Ureter (tissue), 1 donor: ENCODE data around the gene NUP214. TPM values are rescaled to one million over a fixed set of nuclear protein-coding genes. Genes with fewer than 3 reads are reported as not detected.
"Not testable (repeated sequence)": the region's sequence is repeated elsewhere in the genome, so short reads cannot be mapped to it uniquely, and the experiment has no call there.

Experiments
- DNase-seq: peaks from one replicate; pipeline ENCODE4 v3.0.0-alpha.2; 2020; ENCODE audit warnings: low spot score
- total RNA-seq: library from RNA; stranded (reverse); gene quantifications from one replicate; pipeline ENCODE4 v1.2.4, GENCODE V29; 2023
- donor health status: DM: yes; HTN: yes; CAD: no.

NUP214 gene
- total RNA-seq, 1 donor from 2014 or later = 83.3 TPM

DNA sequence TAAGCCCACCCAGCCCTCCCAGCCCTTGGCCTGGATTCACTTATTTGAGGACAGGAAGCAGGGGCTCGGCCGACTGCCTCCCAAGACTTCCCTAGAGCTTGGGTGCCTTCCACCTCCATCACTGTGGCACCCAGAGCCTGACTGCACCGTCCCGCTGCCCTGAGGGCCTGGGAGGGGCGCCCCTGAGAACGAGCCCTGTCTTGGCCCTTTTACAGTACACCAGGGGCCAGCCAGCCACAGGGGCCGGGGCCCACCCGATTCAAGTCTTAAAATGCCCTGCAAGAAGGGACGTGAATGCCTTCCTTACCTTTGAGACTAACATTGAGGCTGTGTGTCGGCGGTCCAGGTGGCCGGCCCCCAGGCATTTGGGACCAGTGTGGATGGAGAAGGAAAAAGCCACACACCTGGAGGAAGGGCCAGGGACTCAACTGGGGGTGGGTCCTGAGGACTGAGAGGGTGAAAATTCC, 134.1 kb downstream of the NUP214 start:
- no peak for DNase-seq

DNA sequence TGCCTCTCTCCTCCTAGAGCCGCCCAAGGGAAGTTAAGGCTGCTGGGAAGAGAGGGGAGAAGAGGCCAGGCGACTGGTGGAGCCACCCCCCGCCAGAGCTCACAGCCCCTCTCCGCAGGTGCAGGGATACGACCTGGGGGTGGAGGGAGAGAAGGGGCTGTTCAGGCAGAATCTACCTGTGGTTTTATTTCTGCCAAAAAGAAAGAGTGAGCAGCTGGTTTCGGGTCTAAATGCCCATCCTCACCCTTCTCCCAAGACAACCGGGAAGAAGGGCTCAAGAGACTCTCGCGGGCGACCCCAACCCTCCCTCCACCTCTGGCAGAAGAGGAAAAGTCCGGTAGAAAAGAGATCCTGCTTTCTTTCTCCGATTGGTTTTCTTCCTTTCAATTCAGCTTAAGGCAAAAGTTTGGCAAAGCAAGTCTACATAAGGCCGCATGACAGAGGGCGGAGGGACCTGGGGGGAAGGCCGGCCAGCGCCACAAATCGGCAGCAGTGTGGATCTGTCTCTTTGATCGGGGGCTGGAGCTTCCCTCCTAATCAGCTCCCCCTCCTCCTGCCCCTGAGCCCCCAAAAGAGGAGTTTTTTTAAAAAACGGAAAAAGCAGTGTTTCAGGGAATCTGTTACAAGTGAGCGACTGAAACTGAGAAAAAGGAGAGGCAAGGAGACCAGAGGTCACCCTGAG, 134.7 kb downstream of the NUP214 start:
- DNase-seq = no peak

GRCh38 chr9:131260751-131261452, 135.5 kb downstream of the NUP214 start:
- DNase-seq = no peak

GRCh38 chr9:131262327-131263032, 137.1 kb downstream of the NUP214 start:
- DNase-seq = no peak

DNA sequence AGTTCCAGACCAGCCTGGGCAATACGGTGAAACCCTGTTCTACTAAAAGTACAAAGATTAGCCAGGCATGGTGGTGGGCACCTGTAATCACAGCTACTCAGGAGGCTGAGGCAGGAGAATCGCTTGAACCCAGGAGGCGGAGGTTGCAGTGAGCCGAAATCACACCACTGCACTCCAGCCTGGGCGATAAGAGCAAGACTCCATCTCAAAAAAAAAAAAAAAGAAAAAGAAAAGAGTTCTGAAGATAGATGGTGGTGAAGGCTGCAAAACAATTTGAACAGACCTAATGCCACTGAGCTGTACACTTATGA, 137.6 kb downstream of the NUP214 start:
- DNase-seq = not testable (repeated sequence)

DNA sequence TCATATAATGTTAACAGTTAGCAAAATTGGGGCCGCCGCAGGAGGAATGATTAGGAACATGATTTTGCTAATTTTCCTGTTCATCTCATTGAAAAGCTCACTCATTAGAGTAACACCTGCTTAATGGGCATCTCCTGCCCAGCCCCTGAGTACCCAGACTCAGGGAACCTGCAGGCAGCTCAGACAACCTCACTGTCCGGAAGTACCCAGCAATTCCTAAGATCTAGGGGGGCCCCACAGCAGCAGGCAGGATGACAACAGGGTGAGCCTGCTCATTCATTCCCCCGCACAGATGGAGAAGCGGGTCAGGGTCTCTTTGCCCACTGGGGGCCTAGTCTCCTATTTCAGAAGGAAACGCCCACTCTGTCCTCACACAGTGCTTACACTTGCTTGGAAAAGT, 138.3 kb downstream of the NUP214 start:
- DNase-seq = no peak

- DNase-seq = no peak
Measured at GRCh38 chr9:131264231-131264630, 138.8 kb downstream of the NUP214 start.

DNA sequence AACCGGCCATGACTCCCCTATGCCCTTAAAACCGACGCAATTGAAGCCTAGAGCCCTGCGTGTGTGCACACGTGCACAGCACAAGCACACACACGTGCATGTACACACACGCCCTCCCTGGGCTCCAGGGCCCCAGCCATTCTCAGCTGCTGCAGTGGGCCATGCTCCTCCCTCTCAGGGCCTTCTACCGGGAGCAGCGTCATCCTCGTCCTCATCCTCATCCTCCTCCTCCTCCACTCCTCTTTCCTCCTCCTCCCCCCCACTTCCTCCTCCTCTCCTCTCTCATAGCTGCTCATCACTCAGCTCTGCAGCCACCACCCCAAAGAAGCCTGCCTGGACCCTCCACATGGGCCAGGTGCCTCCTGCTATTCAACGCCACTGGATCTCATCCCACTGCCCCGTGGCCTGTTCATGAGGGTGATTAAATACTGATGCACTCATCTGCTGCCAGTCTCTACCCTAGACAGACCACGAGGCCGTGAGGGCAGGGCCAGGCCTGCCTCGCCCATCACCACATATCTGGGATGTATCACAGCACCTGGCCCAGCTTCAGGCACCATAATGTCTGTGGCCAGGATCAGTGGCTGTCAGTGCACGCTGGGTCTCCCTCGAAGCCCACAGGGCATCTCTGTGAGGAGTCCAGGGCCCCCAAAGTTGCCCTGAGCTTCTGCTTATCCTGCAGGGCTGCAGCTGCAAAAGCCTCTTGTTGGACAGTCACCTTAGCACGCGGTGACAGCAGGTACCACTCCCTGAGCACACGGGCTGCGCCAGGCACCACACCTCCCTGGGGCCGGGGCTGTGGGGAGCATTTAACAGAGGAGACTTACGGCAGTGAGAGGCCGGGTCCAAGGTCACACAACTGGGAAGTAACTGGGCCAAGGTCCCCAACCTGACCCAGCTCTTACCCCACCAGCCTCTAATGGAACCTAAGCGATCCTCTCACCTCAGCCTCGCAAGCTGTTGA, 141.2 kb downstream of the NUP214 start:
- no peak for DNase-seq

DNA sequence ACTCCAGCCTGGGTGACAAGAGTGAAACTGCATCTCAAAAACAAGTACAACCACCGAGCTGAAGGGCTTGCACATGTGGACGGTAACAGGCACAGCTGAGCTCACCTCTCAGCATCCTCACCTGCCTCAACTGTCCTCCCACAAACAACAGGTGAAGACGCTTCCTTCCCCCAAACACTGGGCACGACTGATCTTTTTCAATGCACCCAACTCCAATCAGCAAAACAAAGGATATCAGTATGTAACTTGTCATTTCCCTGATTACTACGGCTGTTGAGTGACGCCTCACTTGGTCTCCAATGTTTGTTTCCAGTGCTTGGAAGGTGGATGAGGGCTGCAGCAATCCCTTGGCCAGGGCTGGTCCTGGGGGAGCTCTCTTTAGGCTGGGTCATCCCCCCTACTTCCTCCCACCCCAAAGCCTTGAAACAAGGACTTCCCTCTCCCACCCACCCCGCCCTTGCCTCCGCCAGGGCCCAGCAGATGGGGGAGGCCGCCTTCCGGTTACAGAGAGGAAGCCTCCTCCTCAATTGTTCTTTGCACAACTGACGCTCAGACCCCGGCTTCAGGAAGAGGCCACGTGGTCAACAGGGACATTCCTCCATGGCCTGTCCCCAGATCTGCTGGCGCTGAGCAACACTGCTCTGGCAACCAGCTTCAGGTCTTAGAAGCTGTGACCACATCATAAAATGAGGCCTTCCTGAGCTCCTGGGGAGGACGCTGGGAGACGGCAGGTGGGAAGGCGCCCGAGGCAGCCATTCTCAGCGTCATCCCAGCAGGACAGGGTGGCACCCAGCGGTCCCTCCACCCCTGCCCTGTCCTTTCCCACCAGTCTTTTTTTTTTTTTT, 145.0 kb downstream of the NUP214 start:
- DNase-seq = no peak

DNA sequence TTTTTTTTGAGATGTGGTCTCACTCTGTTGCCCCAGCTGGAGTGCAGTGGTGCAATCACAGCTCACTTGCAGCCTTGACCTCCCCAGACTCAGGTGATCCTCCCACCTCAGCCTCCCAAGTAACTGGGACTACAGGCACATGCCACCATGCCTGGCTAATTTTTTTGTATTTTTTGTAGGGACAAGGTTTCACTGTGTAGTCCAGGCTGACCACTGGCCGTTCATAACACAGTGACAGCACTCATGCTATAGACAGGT, 145.6 kb downstream of the NUP214 start:
- DNase-seq = not testable (repeated sequence)

- no peak for DNase-seq
Measured at GRCh38 chr9:131271506-131271931, 146.1 kb downstream of the NUP214 start.

DNA sequence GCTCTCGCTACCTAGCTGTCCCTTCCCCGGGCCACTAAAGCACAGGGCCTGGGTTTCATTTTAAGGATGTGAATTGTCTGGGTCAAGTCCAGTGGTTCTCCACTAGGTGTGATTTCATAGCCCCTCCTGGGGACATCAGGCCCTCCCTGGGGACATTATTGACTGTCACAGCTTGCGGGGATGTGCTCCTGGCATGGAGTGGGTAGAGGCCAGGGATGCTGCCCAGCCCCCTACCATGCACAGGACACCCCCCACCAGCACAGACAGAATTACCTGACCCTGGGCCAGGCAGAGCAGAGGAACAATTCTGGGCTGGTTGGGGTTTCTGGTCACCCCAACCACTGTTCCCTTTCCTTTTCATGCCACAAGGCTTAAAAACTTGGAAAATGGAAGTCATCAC, 146.8 kb downstream of the NUP214 start:
- no peak for DNase-seq

DNA sequence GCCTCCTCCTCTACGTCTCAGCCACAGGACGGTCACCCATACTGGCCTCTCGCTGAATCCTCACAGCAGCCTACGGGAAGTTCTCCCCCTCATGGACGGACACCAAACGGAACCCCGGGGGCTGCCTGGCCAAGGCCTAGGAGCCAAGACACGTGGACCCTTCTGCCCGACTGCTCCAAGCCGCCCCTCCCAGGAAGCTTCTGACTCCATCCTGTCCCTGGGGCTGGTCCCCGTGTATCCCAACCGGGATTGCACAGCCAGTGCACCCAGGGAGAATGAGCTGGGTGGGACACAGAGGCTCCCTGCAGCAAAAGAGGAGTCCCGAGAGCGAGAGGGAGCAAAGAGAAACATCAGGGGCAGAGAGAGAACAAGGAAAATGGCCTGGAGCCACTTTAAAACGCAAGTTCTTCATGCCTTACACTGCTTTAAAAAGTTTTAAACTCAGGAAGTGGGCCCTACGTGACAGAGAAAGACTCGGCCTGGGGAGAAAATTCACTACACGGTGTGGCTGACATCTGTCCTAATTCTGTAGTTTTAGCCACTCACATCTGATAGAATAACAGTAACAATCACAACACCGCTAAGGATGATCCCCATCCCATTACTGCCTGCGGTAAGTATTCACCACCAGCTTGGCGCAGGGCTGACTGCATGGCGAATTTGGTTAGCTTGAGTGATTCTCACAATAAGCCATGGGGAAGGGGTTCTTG, 147.9 kb downstream of the NUP214 start:
- no peak for DNase-seq

GRCh38 chr9:131273856-131274673, 148.7 kb downstream of the NUP214 start:
- no peak for DNase-seq

GRCh38 chr9:131274674-131275331, 149.4 kb downstream of the NUP214 start:
- no peak for DNase-seq

DNA sequence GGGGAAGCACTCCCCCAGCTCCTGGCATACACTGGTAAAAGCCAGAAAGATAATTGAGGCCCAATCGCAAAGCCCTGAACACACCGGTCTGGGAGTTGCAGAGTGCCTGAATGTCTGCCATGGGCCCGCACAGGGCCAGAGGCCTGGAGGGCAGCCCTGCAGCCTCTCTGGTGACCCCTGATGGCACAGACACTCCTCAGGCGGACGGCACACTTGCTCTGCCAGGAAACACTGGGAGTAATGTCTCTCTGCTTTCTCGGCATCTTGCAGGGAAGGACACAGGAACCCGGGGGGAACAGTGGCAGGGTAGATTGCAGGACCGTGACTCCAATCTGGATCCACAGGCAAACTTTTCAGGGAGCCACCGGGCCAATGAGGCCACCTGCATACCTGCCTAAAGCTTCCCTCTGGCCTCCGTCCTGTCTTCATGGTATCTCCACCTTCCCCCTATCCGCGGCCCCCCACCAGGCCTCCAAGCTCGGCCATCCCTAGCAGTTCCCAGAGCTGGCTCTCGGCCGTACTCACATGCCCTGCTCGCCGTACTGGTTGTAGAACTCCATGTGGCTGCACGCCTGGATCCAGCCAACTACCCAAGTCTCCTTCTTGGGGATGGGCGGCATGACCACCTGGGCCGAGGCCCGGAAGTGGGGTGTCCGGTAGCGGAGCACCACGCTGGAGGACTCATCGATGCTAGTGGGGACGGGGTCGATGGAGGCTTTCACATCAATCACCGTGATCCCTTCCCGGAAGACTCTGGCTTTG, 150.1 kb downstream of the NUP214 start:
- DNase-seq = no peak

DNA sequence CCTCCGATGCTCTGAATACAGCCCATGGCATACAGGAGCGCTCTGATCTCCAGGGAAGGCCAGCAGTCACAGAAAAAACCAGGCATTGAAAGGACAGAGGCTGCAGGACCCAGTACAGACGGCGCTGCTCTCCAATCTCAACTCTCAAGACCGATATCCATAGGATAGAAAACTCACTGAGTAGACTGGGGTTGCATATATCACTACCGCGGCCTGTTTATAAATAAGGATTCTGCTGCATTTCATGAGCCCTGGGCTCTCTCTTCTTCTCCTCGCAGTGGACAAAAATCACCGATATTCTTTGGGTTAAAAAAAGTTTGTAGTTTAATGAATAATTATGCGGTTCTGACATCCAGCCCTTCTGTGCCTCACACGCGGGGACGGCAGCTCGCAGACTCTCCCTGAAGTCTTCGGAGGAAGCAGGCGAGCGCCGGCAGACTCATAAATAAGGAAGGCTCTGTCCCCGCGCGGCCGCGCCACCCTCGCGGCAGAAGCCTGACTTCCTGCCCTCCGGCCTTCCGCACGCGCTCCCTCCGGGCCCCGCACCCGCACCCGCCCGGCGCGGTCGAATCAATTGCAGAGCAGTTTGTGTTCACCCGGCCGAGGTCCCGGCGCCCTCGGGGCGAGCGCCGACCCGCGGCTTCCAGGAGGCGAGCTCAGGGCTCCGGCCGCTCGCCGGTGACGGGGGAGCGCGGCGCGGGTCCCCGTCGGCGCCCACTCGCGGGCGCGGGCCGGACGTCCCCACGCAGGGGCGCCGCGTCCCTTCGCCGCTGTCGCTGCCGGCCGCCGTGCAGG, 150.9 kb downstream of the NUP214 start, which contains the start of gene FAM78A:
FAM78A (minus strand) TSS at position 417 of the 795 bp plus-strand sequence; CDS start at position 86, 331 bp downstream.
- DNase-seq = no peak
